Lower lobe of right lung (tissue), 2 donors: ENCODE measurements around the gene STAMBP. TPM values are rescaled to one million over a fixed set of nuclear protein-coding genes. Genes with fewer than 3 reads are reported as not detected.

Experiments used
- ATAC-seq, 2 donors: fragments of 200-7000 bp; cut with Tn5 transposase; one replicate each; pipeline ENCODE4 v1.9.1; 2020 to 2022; ENCODE audit warnings: mild to moderate bottlenecking in 2 of 2, moderate library complexity in 2 of 2
- DNase-seq: peaks from one replicate; pipeline ENCODE4 v3.0.0-alpha.2; 2020
- H3K27ac ChIP-seq: fragments of 200-600 bp; one replicate; pipeline ENCODE4 v1.8.0; 2022
- H3K27me3 ChIP-seq: fragments of 200-600 bp; one replicate; pipeline ENCODE4 v1.8.0; 2022; ENCODE audit warnings: low read depth
- H3K36me3 ChIP-seq: fragments of 200-600 bp; one replicate; pipeline ENCODE4 v1.8.0; 2022; ENCODE audit warnings: mild to moderate bottlenecking
- H3K4me1 ChIP-seq: fragments of 200-600 bp; one replicate; pipeline ENCODE4 v1.8.0; 2022
- H3K4me3 ChIP-seq: fragments of 200-600 bp; one replicate; pipeline ENCODE4 v1.8.0; 2022; ENCODE audit warnings: mild to moderate bottlenecking
- H3K9me3 ChIP-seq: fragments of 200-600 bp; one replicate; pipeline ENCODE4 v1.8.0; 2022
- intact Hi-C: fragments of 100-400 bp; cut with DNase I; formaldehyde crosslinking; loops from one replicate; pipeline ENCODE4 v1.11.0; 2022
- total RNA-seq: library from RNA; stranded (reverse); fragmentation: NEBNext Ultra II Directional; extraction: Animal tissue kit (Norgen Biotek cat#: 25700); gene quantifications from one replicate; pipeline ENCODE4 v1.2.1, GENCODE V29; 2021
- TF ChIP-seq, protein P1 (sequence below): fragments of 200-600 bp; IDR thresholded peaks from one replicate; pipeline ENCODE4 v1.8.0; 2022; ENCODE audit warnings: antibody characterized with exemption, mild to moderate bottlenecking
- donor health status: DM: no; HTN: yes; CAD: no; lungs with severe emphysema.

STAMBP gene
- total RNA-seq, 1 donor from 2014 or later = 31.3 TPM

- TF ChIP-seq, protein P1, sequence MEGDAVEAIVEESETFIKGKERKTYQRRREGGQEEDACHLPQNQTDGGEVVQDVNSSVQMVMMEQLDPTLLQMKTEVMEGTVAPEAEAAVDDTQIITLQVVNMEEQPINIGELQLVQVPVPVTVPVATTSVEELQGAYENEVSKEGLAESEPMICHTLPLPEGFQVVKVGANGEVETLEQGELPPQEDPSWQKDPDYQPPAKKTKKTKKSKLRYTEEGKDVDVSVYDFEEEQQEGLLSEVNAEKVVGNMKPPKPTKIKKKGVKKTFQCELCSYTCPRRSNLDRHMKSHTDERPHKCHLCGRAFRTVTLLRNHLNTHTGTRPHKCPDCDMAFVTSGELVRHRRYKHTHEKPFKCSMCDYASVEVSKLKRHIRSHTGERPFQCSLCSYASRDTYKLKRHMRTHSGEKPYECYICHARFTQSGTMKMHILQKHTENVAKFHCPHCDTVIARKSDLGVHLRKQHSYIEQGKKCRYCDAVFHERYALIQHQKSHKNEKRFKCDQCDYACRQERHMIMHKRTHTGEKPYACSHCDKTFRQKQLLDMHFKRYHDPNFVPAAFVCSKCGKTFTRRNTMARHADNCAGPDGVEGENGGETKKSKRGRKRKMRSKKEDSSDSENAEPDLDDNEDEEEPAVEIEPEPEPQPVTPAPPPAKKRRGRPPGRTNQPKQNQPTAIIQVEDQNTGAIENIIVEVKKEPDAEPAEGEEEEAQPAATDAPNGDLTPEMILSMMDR = no peak
- Histone ChIP-seq H3K4me1 (no peaks in the 10 kb centered on the region), H3K36me3 (peaks cover 98% of the 10 kb centered on the region), H3K27me3 (no peaks in the 10 kb centered on the region), H3K4me3 (no peak overlapping the region), H3K27ac (no peak overlapping the region), H3K9me3 (no peaks in the 10 kb centered on the region)
- intact Hi-C loops = no loop called here
- no peak for DNase-seq
- ATAC-seq = no peak
Measured at GRCh38 chr2:73850009-73850408, 21.2 kb downstream of the STAMBP start.

- no peak for ATAC-seq
- TF ChIP-seq, protein P1 = no peak
- peaks cover 96% of the 10 kb centered on the region for H3K36me3 ChIP-seq
Measured at GRCh38 chr2:73851274-73851673, 22.5 kb downstream of the STAMBP start.

GRCh38 chr2:73852020-73852419 lies 23.3 kb downstream of the STAMBP start:
- Histone ChIP-seq H3K4me1 (no peaks in the 10 kb centered on the region), H3K27me3 (no peaks in the 10 kb centered on the region), H3K4me3 (no peak overlapping the region), H3K36me3 (peaks cover 96% of the 10 kb centered on the region), H3K27ac (no peak overlapping the region), H3K9me3 (no peaks in the 10 kb centered on the region)
- DNase-seq = no peak
- no peak for ATAC-seq
- intact Hi-C loops = no loop called here
- TF ChIP-seq, protein P1 = no peak

More at GRCh38 chr2:73851274-73851673, 22.5 kb downstream of the STAMBP start:
- no peaks in the 10 kb centered on the region for H3K27me3 ChIP-seq
- no peak overlapping the region for H3K4me3 ChIP-seq
- H3K27ac ChIP-seq = no peak overlapping the region
- no peak for DNase-seq
- no peaks in the 10 kb centered on the region for H3K4me1 ChIP-seq
- intact Hi-C loops = no loop called here
- H3K9me3 ChIP-seq = no peaks in the 10 kb centered on the region

- Histone ChIP-seq H3K4me3 (no peak overlapping the region), H3K27me3 (no peaks in the 10 kb centered on the region), H3K27ac (no peak overlapping the region), H3K4me1 (no peaks in the 10 kb centered on the region), H3K9me3 (no peaks in the 10 kb centered on the region), H3K36me3 (peaks cover 93% of the 10 kb centered on the region)
- intact Hi-C loops = no loop called here
- DNase-seq = no peak
- TF ChIP-seq, protein P1 = no peak
- ATAC-seq = no peak
Measured at GRCh38 chr2:73855526-73855925, 26.8 kb downstream of the STAMBP start.

- Histone ChIP-seq H3K9me3 (no peaks in the 10 kb centered on the region), H3K27me3 (no peaks in the 10 kb centered on the region), H3K36me3 (peaks cover 93% of the 10 kb centered on the region), H3K4me1 (no peaks in the 10 kb centered on the region), H3K4me3 (no peak overlapping the region), H3K27ac (no peak overlapping the region)
- DNase-seq (no peak), ATAC-seq (no peak)
- TF ChIP-seq, protein P1 = no peak
- intact Hi-C loops = no loop called here
Measured at GRCh38 chr2:73856214-73856613, 27.5 kb downstream of the STAMBP start.
